Muscle layer of duodenum (tissue), 2 donors: Measurements from ENCODE around the gene GOLGA8B.

Experiments used
- H3K27ac ChIP-seq: one replicate; pipeline ENCODE4 v1.7.0; 2013; ENCODE audit warnings: mild to moderate bottlenecking, low read length
- H3K27me3 ChIP-seq: one replicate; pipeline ENCODE4 v1.7.0; 2013; ENCODE audit warnings: low read depth, mild to moderate bottlenecking, control low read depth, low read length
- H3K36me3 ChIP-seq, 2 donors: one replicate each; pipeline ENCODE4 v1.7.0; 2013; ENCODE audit warnings: low read length in 2 of 2, control low read depth in 1 of 2, mild to moderate bottlenecking in 1 of 2; ENCODE audit not compliant: insufficient read depth in 2 of 2, control insufficient read depth in 1 of 2
- H3K4me1 ChIP-seq, 2 donors: one replicate each; pipeline ENCODE4 v1.7.0; 2013; ENCODE audit warnings: low read length in 2 of 2, mild to moderate bottlenecking in 2 of 2, control low read depth in 1 of 2, moderate library complexity in 1 of 2; ENCODE audit not compliant: insufficient read depth in 2 of 2, control insufficient read depth in 1 of 2
- H3K4me3 ChIP-seq, 2 donors: one replicate each; pipeline ENCODE4 v1.7.0; 2013; ENCODE audit warnings: low read length in 2 of 2, low read depth in 1 of 2, mild to moderate bottlenecking in 1 of 2
- H3K9me3 ChIP-seq, 2 donors: one replicate each; pipeline ENCODE4 v1.7.0; 2013; ENCODE audit warnings: low read length in 2 of 2, control low read depth in 1 of 2, mild to moderate bottlenecking in 1 of 2; ENCODE audit not compliant: control insufficient read depth in 1 of 2
- donor health status: healthy.

GOLGA8B gene

DNA sequence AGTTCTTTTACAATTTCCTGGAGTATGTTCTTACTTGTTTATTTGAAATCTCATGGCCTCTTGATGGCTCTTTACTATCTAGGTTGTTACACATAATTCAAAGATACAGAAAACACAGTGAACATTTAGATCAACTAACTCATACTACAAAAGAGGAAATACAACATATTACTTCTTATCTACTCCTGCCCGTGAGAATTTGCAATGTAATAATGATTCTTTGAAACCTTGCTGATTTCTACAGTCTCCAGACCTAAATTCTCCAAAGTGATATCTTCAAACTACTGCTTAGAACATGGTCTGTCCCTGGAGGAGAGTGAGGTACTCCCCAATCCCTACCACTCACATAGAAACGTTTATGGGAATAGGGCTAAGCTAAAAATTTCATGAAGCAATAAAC, 29.9 kb upstream of the GOLGA8B start:
- Histone ChIP-seq H3K27me3 (no peaks in the 10 kb centered on the region), H3K4me3 (no peak overlapping the region), H3K9me3 (no peaks in the 10 kb centered on the region), H3K27ac (no peak overlapping the region), H3K4me1 (no peaks in the 10 kb centered on the region), H3K36me3 (no peaks in the 10 kb centered on the region)

DNA sequence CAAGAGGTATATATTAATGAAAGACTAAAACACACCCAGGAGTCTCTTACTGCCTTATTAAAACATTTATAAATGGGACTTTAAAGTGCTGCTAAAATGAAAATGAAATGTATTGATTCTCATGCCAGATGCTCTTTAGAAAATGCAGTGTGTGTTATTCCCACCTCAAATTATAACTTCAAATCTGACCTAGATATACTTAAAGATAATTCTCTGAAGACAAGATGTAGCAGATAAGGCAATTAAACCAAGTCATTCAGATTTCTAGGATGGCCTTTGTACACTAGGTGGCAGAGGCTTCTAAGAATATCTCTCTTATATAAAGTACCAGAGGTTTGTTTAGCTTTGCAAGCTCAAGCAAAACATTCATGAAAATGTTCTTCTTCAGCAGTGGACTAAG, 26.9 kb upstream of the GOLGA8B start:
- H3K4me1 ChIP-seq, result no peaks in the 10 kb centered on the region
- no peaks in the 10 kb centered on the region for H3K27me3 ChIP-seq
- H3K9me3 ChIP-seq, result no peaks in the 10 kb centered on the region
- H3K27ac ChIP-seq, result no peak overlapping the region
- H3K36me3 ChIP-seq, result no peaks in the 10 kb centered on the region
- no peak overlapping the region for H3K4me3 ChIP-seq

DNA sequence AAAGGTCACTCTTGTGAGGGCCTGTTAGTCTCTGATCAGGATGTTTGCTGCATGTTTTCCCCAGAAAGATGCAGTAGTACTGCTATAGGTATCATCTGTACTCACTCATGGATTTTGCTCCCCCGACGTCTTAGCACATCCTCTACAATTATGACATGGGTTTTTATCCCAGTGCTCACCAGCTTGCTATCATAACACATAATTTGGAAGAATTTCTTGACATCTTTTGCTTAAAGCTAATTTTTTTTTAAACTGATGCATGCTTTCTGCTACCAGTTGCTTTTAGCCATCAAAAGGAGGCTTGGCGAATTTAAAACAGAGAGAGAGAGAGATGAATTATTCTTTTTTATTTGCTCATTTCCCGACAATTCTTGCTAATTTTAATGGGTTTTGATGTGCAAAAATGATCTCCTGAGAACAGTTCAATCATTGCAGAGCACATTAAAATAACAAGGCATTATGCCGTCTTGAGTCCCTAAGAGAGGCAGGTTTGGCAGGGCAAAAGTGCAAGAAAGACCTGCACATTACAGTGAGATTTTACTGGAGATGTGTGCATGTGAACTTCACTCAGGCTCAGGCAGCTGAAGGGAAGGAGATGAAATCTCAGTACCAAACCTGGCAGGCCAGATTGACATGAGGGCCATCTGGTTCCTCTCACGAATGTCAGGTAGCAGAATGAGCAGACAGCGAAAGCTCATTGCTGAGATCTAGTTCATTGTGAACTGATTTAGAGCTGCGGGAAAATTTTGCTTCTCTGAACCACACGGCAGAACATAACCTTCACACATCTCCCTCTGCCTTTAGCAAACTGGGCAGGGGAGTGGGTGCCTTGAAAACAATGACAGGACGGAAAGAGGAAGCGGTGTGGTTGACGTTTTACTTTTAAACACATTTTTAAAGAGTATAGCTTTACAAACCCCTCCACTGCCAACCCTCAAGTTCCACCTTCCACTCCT, 25.9 kb upstream of the GOLGA8B start:
- Histone ChIP-seq H3K27me3 (no peaks in the 10 kb centered on the region), H3K9me3 (no peaks in the 10 kb centered on the region), H3K36me3 (no peaks in the 10 kb centered on the region), H3K4me3 (no peak overlapping the region), H3K27ac (no peak overlapping the region), H3K4me1 (no peaks in the 10 kb centered on the region)

DNA sequence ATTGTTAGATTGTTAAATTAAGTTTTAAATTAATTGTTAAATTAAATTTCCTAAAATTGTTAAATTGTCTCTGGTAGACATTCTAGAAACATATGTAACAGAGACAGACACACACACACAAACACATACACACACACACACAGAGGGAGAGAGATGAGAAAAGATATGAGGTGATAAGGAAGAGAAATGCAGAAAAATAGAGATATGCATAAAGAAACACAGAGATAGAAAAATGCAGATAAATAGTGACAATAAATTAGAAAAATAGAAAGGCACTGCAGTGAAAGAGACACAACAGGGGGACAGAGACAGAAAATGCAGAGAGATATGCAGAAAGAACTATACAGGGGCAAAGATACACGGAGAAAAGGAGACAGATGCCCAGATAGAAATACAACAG, 25.1 kb upstream of the GOLGA8B start:
- Histone ChIP-seq H3K27ac (no peak overlapping the region), H3K27me3 (no peaks in the 10 kb centered on the region), H3K36me3 (no peaks in the 10 kb centered on the region), H3K4me3 (no peak overlapping the region), H3K9me3 (no peaks in the 10 kb centered on the region), H3K4me1 (no peaks in the 10 kb centered on the region)

DNA sequence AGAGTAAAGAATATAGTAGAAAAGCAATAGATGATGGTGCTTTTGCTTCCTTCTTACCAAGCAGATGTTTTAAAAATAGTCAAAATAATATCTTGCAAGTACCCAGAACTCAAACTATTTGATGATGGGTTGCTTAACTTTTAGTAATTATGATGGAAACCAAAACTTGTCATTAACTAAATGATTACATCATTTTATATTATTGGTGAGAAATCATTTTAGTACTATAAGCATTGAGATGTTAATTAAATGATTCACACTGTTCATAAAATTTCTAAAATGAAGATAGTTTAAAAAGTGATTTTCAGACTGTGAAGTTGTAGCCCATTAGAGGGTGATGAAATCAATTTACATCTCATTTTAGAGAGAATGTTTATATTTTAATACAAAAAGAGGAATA, 24.4 kb upstream of the GOLGA8B start:
- Histone ChIP-seq H3K4me1 (no peaks in the 10 kb centered on the region), H3K27ac (no peak overlapping the region), H3K9me3 (no peaks in the 10 kb centered on the region), H3K4me3 (no peak overlapping the region), H3K36me3 (no peaks in the 10 kb centered on the region), H3K27me3 (no peaks in the 10 kb centered on the region)

DNA sequence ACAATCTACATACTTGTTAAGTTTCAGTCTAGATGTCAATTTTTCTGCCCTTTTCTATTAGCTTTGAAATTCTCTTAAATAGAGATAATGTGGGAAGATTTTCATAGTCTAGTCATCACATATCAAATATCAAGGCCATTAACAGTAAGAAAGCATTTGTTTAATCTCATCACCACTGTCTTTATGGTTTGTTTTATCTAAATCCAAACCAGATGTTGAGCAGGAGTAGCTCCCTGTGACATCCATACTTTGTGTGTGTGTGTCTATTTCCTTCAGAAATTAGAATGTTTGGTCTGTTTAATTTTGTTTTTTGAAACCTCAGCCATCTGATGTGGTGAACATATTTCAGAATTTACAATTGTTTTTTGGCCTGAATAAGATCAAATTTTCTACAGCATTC, 23.1 kb upstream of the GOLGA8B start:
- Histone ChIP-seq H3K4me1 (no peaks in the 10 kb centered on the region), H3K9me3 (no peaks in the 10 kb centered on the region), H3K27ac (no peak overlapping the region), H3K36me3 (no peaks in the 10 kb centered on the region), H3K27me3 (no peaks in the 10 kb centered on the region), H3K4me3 (no peak overlapping the region)

DNA sequence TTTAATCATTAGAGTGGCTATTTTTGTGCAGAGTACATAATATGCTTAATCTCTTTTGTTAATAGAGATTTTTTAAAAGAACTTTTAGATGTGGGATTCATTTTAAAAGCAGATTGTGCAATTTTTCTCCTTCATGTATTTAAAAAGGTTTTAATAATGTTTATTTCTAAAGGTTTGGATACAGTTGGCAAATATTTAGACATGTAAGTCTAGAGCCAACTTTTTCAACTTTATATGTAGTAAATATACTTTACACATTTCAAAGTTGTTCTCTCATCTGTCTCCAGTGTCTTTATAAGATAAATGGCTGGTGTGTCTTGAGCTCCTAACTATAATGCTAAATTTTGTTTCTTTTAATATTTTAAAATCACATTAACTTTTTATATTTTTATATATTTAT, 22.7 kb upstream of the GOLGA8B start:
- Histone ChIP-seq H3K27me3 (no peaks in the 10 kb centered on the region), H3K36me3 (no peaks in the 10 kb centered on the region), H3K4me3 (no peak overlapping the region), H3K9me3 (no peaks in the 10 kb centered on the region), H3K27ac (no peak overlapping the region), H3K4me1 (no peaks in the 10 kb centered on the region)

DNA sequence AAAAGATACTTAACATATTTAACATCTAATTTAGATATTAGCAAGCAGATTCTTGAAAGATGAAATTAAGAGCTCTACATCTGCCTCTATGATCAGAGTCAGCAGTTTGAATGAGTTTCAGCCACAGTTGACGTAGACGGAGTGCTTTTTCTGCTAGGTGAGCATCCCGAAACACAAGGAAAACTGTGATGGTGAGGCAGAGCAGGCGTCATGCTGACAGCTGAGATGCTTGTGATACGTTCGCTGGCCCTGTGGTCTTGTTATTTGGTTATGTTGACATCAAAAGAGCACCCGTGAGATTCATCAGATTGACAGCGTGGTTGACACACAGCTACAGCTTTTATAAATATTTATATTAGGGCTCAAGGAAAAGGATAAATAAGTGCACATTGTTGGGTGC, 19.6 kb upstream of the GOLGA8B start:
- H3K27me3 ChIP-seq, result no peaks in the 10 kb centered on the region
- H3K4me1 ChIP-seq, result no peaks in the 10 kb centered on the region
- no peak overlapping the region for H3K27ac ChIP-seq
- no peak overlapping the region for H3K4me3 ChIP-seq
- H3K9me3 ChIP-seq, result no peaks in the 10 kb centered on the region
- H3K36me3 ChIP-seq, result no peaks in the 10 kb centered on the region

- Histone ChIP-seq H3K4me1 (no peaks in the 10 kb centered on the region), H3K9me3 (no peaks in the 10 kb centered on the region), H3K36me3 (no peaks in the 10 kb centered on the region), H3K4me3 (no peak overlapping the region), H3K27me3 (no peaks in the 10 kb centered on the region), H3K27ac (no peak overlapping the region)
Observed at GRCh38 chr15:34600923-34601322, 17.5 kb upstream of the GOLGA8B start.

- H3K36me3 ChIP-seq, result no peaks in the 10 kb centered on the region
- H3K4me3 ChIP-seq, result no peak overlapping the region
- no peaks in the 10 kb centered on the region for H3K4me1 ChIP-seq
- H3K27ac ChIP-seq, result no peak overlapping the region
- no peaks in the 10 kb centered on the region for H3K27me3 ChIP-seq
- no peaks in the 10 kb centered on the region for H3K9me3 ChIP-seq
Observed at GRCh38 chr15:34598799-34599585, 15.5 kb upstream of the GOLGA8B start.

DNA sequence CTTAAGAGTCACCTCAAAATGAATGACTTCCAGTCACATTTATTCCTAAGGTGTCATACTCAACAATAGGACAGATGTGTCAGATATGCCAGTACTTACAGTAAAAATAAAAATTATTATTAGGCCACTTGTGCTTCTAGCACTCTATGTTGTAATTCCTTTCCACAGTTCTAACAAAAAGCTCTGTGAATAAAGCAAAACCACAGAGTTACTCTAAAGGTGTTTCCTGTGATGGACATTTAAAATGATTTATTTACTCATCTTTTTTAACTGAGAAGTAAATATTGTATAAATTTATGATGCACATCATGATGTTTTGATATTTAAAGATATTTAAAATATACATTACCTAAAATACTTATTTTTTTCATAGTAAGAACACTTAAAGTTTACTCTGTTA, 13.9 kb upstream of the GOLGA8B start:
- H3K27ac ChIP-seq, result no peak overlapping the region
- H3K27me3 ChIP-seq, result no peaks in the 10 kb centered on the region
- no peaks in the 10 kb centered on the region for H3K36me3 ChIP-seq
- no peak overlapping the region for H3K4me3 ChIP-seq
- no peaks in the 10 kb centered on the region for H3K4me1 ChIP-seq
- no peaks in the 10 kb centered on the region for H3K9me3 ChIP-seq
